ENCODE data around the gene DHH. TPM values are rescaled to one million over a fixed set of nuclear protein-coding genes. Genes with fewer than 3 reads are reported as not detected.

The DHH gene
- total RNA-seq, 1 experiment from 2014 or later: 0.39 TPM

DNA sequence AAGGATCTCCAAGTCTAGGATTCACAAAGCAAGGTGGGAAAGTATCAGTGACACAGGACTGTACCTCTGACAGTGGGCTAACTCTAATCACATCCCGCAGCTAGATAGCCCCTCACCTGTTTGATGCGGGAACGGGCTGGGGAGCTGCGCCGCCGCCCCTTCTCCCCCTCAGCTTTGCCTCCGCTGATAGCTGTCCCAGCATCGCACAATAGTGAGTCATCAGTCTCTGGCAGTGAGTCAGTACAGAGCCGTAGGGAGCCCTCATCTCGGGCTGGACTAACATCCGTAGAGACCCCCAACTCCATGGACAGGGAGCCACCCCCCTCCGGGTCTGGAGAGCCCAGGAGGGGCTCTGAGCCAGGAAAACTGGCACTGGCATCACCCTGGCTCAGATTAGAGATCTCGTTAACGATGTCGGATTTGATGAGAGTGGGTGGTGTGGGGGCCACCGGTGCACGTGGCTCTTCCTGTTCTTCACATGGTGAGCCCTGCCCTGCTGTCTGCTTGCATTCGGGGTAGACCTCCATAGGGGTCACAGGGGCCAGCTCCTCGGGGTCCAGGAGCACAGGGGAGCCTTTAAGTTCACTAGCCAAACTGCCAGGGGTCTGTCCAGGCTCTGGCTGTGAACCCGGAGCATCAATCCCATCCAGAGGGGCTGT, 44.9 kb downstream of the DHH start:
- H3K4me1 ChIP-seq (ENCODE audit: insufficient read depth, low read length, poor library complexity, severe bottlenecking): peaks cover 7% of the 10 kb centered on the region
- POLR2A ChIA-PET (ENCODE audit: low non-redundant PET): no interaction called here
- peak; percentile 76 for DNase-seq (ENCODE audit: low spot score)
- no peaks in the 10 kb centered on the region for H3K9me3 ChIP-seq (ENCODE audit: low read depth, low read length, poor library complexity, severe bottlenecking)
- CTCF ChIA-PET: interaction anchor here (1.0 kb wide), 1 partner anchor 39 kb away, joined by 3 read pairs; no protein-coding TSS in a partner anchor
- H3K27me3 ChIP-seq (replicated peaks; ENCODE audit: insufficient read depth, low read depth, low read length, poor library complexity): no peaks in the 10 kb centered on the region
- peaks cover 97% of the 10 kb centered on the region for H3K36me3 ChIP-seq (ENCODE audit: insufficient read depth, low read length, poor library complexity, severe bottlenecking)
- no peak for TF ChIP-seq EZH2 (IDR thresholded peaks at IDR 0.05; ENCODE audit: borderline replicate concordance, low read depth, low read length, poor library complexity, severe bottlenecking)
- peak overlapping the region; percentile 59 for H3K27ac ChIP-seq (ENCODE audit: low read depth, low read length, poor library complexity, severe bottlenecking)
- H3K4me3 ChIP-seq (ENCODE audit: low read depth, low read length, poor library complexity, severe bottlenecking): no peak overlapping the region
- intact Hi-C loops (cut with micrococcal nuclease; ENCODE audit: unreplicated experiment): no loop called here
- BruUV-seq (replicated peaks): TSS peak; percentile 18

DNA sequence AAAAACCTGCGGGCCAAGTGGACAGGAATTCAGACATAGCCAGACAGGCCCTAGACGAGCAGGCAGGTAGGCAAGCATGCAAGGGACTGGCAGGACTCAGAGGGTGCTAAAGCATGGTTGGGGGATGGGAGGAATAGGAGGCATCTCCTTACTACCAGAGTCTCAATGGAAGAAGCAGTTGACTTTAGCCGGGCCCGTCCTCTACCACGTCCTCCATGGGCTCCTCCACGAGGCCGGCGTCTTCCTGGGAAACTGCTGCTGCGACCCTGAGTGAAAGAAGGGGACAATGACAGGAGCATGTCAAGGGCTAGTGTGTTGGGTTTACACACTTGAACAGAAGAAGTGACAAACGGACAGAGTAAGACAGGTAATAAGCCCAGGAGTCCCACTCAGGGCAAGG, 45.6 kb downstream of the DHH start:
- BruUV-seq (replicated peaks): no TSS peak
- ChIA-PET CTCF (interaction anchor here (1.0 kb wide), 1 partner anchor 39 kb away, joined by 3 read pairs; no protein-coding TSS in a partner anchor), POLR2A (ENCODE audit: low non-redundant PET) (no interaction called here)
- Histone ChIP-seq H3K4me3 (ENCODE audit: low read depth, low read length, poor library complexity, severe bottlenecking) (no peak overlapping the region), H3K27me3 (replicated peaks; ENCODE audit: insufficient read depth, low read depth, low read length, poor library complexity) (no peaks in the 10 kb centered on the region), H3K9me3 (ENCODE audit: low read depth, low read length, poor library complexity, severe bottlenecking) (no peaks in the 10 kb centered on the region), H3K36me3 (ENCODE audit: insufficient read depth, low read length, poor library complexity, severe bottlenecking) (peaks cover 97% of the 10 kb centered on the region), H3K4me1 (ENCODE audit: insufficient read depth, low read length, poor library complexity, severe bottlenecking) (peaks cover 7% of the 10 kb centered on the region), H3K27ac (ENCODE audit: low read depth, low read length, poor library complexity, severe bottlenecking) (no peak overlapping the region)
- no peak for DNase-seq (ENCODE audit: low spot score)
- no peak for TF ChIP-seq EZH2 (IDR thresholded peaks at IDR 0.05; ENCODE audit: borderline replicate concordance, low read depth, low read length, poor library complexity, severe bottlenecking)
- TF ChIP-seq, protein P1, sequence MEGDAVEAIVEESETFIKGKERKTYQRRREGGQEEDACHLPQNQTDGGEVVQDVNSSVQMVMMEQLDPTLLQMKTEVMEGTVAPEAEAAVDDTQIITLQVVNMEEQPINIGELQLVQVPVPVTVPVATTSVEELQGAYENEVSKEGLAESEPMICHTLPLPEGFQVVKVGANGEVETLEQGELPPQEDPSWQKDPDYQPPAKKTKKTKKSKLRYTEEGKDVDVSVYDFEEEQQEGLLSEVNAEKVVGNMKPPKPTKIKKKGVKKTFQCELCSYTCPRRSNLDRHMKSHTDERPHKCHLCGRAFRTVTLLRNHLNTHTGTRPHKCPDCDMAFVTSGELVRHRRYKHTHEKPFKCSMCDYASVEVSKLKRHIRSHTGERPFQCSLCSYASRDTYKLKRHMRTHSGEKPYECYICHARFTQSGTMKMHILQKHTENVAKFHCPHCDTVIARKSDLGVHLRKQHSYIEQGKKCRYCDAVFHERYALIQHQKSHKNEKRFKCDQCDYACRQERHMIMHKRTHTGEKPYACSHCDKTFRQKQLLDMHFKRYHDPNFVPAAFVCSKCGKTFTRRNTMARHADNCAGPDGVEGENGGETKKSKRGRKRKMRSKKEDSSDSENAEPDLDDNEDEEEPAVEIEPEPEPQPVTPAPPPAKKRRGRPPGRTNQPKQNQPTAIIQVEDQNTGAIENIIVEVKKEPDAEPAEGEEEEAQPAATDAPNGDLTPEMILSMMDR (conservative IDR thresholded peaks at IDR 0.05; ENCODE audit: low read depth, low read length): no peak
- intact Hi-C loops (cut with micrococcal nuclease; ENCODE audit: unreplicated experiment): no loop called here

DNA sequence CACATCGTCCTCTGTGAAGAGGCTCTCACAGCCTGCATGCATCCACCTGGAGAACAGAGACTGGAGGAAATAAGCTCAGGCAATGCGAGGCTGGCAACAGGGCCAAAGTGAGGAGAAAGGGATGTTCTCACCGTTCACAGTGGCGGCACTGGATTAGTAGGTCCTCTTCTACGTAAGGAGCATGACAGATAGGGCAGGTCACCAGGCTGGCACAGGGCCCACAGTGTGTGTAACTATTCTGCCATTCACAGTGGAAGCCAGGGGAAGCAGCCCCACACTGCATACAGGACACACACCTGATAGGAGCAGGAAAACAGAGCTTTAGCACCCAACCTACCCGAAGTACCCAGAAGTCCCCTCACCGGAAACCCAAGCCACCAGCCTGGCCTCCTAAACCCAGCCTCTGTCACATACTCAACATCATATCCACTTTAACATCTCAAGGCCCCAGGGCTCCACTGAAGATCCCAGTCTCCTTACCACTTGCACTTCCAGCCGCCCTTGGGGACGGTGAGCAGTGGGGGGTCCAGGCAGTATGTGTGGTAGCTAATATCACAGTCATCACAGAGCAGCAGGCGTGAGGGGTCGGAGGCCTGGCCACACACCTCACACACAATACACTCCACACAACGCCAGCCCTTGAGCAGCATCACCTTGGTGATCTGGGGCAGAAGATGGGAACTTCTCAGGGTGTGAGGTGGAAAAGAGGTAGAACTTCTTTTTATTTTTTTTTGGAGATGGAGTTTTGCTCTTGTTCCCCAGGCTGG, 48.3 kb downstream of the DHH start:
- CTCF ChIA-PET: interaction anchor here (0.7 kb wide), 2 partner anchors 18 to 245 kb away, joined by 6 to 7 read pairs; no protein-coding TSS in a partner anchor
- peaks cover 98% of the 10 kb centered on the region for H3K36me3 ChIP-seq (ENCODE audit: insufficient read depth, low read length, poor library complexity, severe bottlenecking)
- H3K4me3 ChIP-seq (ENCODE audit: low read depth, low read length, poor library complexity, severe bottlenecking): no peak overlapping the region
- POLR2A ChIA-PET (ENCODE audit: low non-redundant PET): interaction anchor here (0.7 kb wide), 1 partner anchor 10 kb away, joined by 7 read pairs; no protein-coding TSS in a partner anchor
- no peak for TF ChIP-seq EZH2 (IDR thresholded peaks at IDR 0.05; ENCODE audit: borderline replicate concordance, low read depth, low read length, poor library complexity, severe bottlenecking)
- TF ChIP-seq, protein P1 (conservative IDR thresholded peaks at IDR 0.05; ENCODE audit: low read depth, low read length): no peak
- intact Hi-C loops (cut with micrococcal nuclease; ENCODE audit: unreplicated experiment): no loop called here
- H3K9me3 ChIP-seq (ENCODE audit: low read depth, low read length, poor library complexity, severe bottlenecking): no peaks in the 10 kb centered on the region
- no peak overlapping the region for H3K27ac ChIP-seq (ENCODE audit: low read depth, low read length, poor library complexity, severe bottlenecking)
- peaks cover 7% of the 10 kb centered on the region for H3K4me1 ChIP-seq (ENCODE audit: insufficient read depth, low read length, poor library complexity, severe bottlenecking)
- no peaks in the 10 kb centered on the region for H3K27me3 ChIP-seq (replicated peaks; ENCODE audit: insufficient read depth, low read depth, low read length, poor library complexity)
- BruUV-seq (replicated peaks): no TSS peak
- DNase-seq (ENCODE audit: low spot score): no peak

Measured in A673 (cell line).